Choroid plexus epithelial cell (primary cell): ENCODE data around the gene UAP1.

ENCODE experiments used
- DNase-seq: peaks from one replicate; pipeline ENCODE4 v3.0.0-alpha.2; 2010; ENCODE audit warnings: low read depth
- H3K4me3 ChIP-seq: 2 replicates; pipeline ENCODE4 v1.5.1; 2011; ENCODE audit warnings: low read depth, mild to moderate bottlenecking, control low read depth, low read length, moderate library complexity
- CTCF ChIP-seq: conservative IDR thresholded peaks from 2 replicates; pipeline ENCODE4 v1.5.1; 2011; ENCODE audit warnings: low read depth, mild to moderate bottlenecking, control low read depth, inconsistent platforms, low read length, moderate library complexity

Gene UAP1

GRCh38 chr1:162537216-162537615, 24.3 kb upstream of the UAP1 start:
- H3K4me3 ChIP-seq: no peak overlapping the region
- TF ChIP-seq CTCF: no peak
- DNase-seq: no peak

GRCh38 chr1:162538815-162539431, 22.6 kb upstream of the UAP1 start:
- no peak overlapping the region for H3K4me3 ChIP-seq
- DNase-seq: peak; percentile 92
- no peak for TF ChIP-seq CTCF

- TF ChIP-seq CTCF: no peak
- DNase-seq: peak; percentile 94
These were observed 19.8 kb upstream of the UAP1 start for GRCh38 chr1:162541619-162542141.

GRCh38 chr1:162543228-162543627, 18.3 kb upstream of the UAP1 start:
- H3K4me3 ChIP-seq: no peak overlapping the region
- no peak for TF ChIP-seq CTCF
- no peak for DNase-seq

More at GRCh38 chr1:162541619-162542141, 19.8 kb upstream of the UAP1 start:
- H3K4me3 ChIP-seq: no peak overlapping the region

GRCh38 chr1:162548170-162548569, 13.4 kb upstream of the UAP1 start:
- H3K4me3 ChIP-seq: no peak overlapping the region
- peak; percentile 54 for DNase-seq
- no peak for TF ChIP-seq CTCF

- no peak for TF ChIP-seq CTCF
- DNase-seq: no peak
These were observed 12.5 kb upstream of the UAP1 start for GRCh38 chr1:162549001-162549400.

GRCh38 chr1:162550925-162551324, 10.6 kb upstream of the UAP1 start:
- no peak overlapping the region for H3K4me3 ChIP-seq
- no peak for DNase-seq
- no peak for TF ChIP-seq CTCF

More at GRCh38 chr1:162549001-162549400, 12.5 kb upstream of the UAP1 start:
- no peak overlapping the region for H3K4me3 ChIP-seq
